Mesenchymal stem cell (in vitro differentiated cells and primary cell): ENCODE measurements around the gene SLC13A5. TPM values are rescaled to one million over a fixed set of nuclear protein-coding genes. Genes with fewer than 3 reads are reported as not detected.

Source experiments
- small RNA-seq: library from polyadenylated mRNA; stranded (forward); fragments of <200 nt; extraction: miRNeasy Mini kit (QIAGEN cat#:217004); gene quantifications from one replicate; pipeline ENCODE3, GENCODE V24; 2013; ENCODE audit warnings: low read depth

The SLC13A5 gene

Small RNAs within 50 kb of the gene (small RNA-seq; reads per million reads assigned to genes)
- not detected for gene AC004706.2
- gene MIR4520-1: not detected
